ES-I3 (cell line): ENCODE data around the gene SERBP1.
"Not testable (repeated sequence)": the region's sequence is repeated elsewhere in the genome, so short reads cannot be mapped to it uniquely, and the experiment has no call there.

Source experiments
- H3K36me3 ChIP-seq: 2 replicates; pipeline ENCODE4 v1.6.1; 2013; ENCODE audit warnings: mild to moderate bottlenecking, low read length, control low read depth, moderate library complexity; ENCODE audit not compliant: insufficient read depth
- H3K4me1 ChIP-seq: 2 replicates; pipeline ENCODE4 v1.6.1; 2013; ENCODE audit warnings: mild to moderate bottlenecking, control low read depth, low read length; ENCODE audit not compliant: insufficient read depth
- H3K9ac ChIP-seq: 2 replicates; pipeline ENCODE4 v1.6.1; 2013; ENCODE audit warnings: low read depth, mild to moderate bottlenecking, low read length, moderate library complexity
- H3K9me3 ChIP-seq: 2 replicates; pipeline ENCODE4 v1.6.1; 2013; ENCODE audit warnings: mild to moderate bottlenecking, low read length, moderate library complexity; ENCODE audit not compliant: control insufficient read depth, insufficient read depth

The SERBP1 gene

GRCh38 chr1:67407498-67407897 is 22.7 kb downstream of the SERBP1 start:
- no peaks in the 10 kb centered on the region for H3K9me3 ChIP-seq
- H3K36me3 ChIP-seq, result peaks cover 6% of the 10 kb centered on the region; the same call in 1 of the 2 replicates
- H3K4me1 ChIP-seq, result no peaks in the 10 kb centered on the region
- H3K9ac ChIP-seq, result no peak overlapping the region

DNA sequence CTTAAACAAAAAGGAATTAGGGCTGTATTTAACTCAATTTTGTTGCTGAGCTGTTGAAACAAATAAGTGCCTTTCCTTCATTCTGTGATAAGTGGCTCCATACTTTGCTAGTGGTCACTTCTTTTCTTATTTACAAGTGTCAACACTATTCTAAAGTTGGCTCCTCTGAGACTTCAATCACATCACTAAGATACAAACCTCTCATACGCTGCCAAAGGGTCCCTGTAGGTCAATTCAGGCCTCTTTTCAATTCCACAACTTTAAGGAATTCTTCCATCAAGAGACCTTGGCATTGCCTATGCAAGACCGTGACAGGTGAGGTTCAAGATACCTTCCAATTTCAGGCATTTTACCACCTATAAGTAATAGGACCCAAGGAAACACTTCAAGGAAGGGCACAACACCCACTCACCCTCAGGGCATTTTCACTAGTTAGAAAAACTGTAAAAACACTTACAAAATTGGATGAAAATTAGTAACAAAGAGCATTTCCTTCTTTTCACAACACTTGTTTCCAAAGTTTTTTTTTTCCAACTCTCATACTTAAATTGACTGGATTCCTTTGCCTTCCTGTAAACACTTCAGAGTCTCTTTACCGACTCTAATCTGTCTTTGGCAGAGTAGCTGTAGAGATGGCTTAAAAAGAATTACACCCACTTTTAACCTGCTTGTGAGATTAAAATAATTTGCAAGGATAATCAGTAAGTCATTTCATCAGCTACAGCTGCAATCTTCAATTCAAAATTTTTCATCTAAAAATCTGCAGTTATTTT is 24.5 kb downstream of the SERBP1 start:
- no peak overlapping the region for H3K9ac ChIP-seq
- peaks cover 5% of the 10 kb centered on the region; the same call in 1 of the 2 replicates for H3K36me3 ChIP-seq
- H3K4me1 ChIP-seq, result peaks cover under 1% of the 10 kb centered on the region; the same call in 1 of the 2 replicates
- no peaks in the 10 kb centered on the region for H3K9me3 ChIP-seq

DNA sequence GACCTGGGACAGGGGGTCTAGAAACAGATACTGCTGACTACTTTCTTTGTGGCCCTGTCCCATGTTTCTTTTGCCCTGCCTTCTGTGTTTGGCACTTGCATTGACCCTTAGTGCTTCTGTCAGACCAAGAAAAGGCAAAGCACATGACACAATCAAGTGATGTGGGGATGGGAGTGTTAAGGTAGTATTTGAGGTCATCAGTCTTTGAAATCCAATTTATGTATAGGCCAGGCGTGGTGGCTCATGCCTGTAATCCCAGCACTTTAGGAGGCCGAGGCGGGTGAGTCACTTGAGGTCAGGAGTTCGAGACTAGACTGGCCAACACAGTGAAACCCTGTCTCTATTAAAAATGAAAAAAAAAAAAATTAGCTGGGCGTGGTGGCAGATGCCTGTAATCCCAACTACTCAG is 26.0 kb downstream of the SERBP1 start:
- Histone ChIP-seq H3K9ac (no peak overlapping the region), H3K4me1 (peaks cover 15% of the 10 kb centered on the region), H3K9me3 (no peaks in the 10 kb centered on the region), H3K36me3 (peaks cover 10% of the 10 kb centered on the region; the same call in 1 of the 2 replicates)

GRCh38 chr1:67401443-67401842 is 28.8 kb downstream of the SERBP1 start:
- Histone ChIP-seq H3K4me1 (peaks cover 16% of the 10 kb centered on the region), H3K9ac (no peak overlapping the region), H3K9me3 (no peaks in the 10 kb centered on the region), H3K36me3 (peaks cover 7% of the 10 kb centered on the region; the same call in 1 of the 2 replicates)

GRCh38 chr1:67400029-67400786 is 30.0 kb downstream of the SERBP1 start:
- H3K9ac ChIP-seq, H3K36me3 ChIP-seq, H3K9me3 ChIP-seq: not testable (repeated sequence)
- H3K4me1 ChIP-seq, result peaks cover 16% of the 10 kb centered on the region

DNA sequence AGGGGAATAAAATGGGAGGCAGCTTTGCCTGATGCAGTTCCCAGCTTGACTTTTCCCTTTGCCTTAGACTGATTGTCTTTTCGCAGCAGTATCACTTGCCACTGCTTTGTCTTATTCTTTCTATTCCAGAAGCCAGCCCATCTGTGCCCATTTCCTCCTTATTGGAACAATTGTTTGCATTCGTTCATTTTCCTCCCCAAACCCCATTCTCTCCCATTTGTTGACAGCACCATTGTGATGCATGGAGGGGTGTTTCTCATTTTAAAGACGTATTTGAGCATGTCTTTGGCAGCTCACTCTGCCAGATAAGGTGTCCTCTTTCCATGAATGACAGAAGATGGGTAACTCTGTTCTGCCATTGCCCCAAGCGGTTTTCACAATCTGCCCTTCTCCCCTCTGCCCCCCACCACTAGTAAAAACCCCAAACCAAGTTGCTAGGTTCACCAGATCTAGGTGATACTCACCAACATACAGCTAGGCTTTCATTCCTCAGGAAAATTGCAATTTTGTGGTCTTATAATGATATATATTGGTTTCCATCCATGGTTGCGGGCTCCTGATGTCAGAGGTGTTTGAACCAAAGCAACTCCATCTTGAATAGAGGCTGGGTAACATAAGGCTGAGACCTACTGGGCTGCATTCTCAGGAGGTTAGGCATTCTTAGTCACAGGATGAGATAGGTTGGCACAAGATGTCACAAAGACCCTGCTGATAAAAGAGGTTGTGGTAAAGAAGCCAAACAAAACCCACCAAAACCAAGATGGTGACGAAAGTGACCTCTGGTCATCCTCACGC is 30.8 kb downstream of the SERBP1 start:
- Histone ChIP-seq H3K9me3 (no peaks in the 10 kb centered on the region), H3K9ac (no peak overlapping the region), H3K4me1 (peaks cover 16% of the 10 kb centered on the region), H3K36me3 (peaks cover 10% of the 10 kb centered on the region; the same call in 1 of the 2 replicates)

- Histone ChIP-seq H3K4me1 (peaks cover 17% of the 10 kb centered on the region), H3K9ac (no peak overlapping the region), H3K36me3 (peaks cover 6% of the 10 kb centered on the region), H3K9me3 (no peaks in the 10 kb centered on the region)
Observed at GRCh38 chr1:67394548-67394947, 35.7 kb downstream of the SERBP1 start.

- Histone ChIP-seq H3K4me1 (peaks cover 15% of the 10 kb centered on the region), H3K9me3 (no peaks in the 10 kb centered on the region), H3K9ac (no peak overlapping the region), H3K36me3 (peaks cover 3% of the 10 kb centered on the region)
Observed at GRCh38 chr1:67393737-67394136, 36.5 kb downstream of the SERBP1 start.

- peaks cover 15% of the 10 kb centered on the region for H3K4me1 ChIP-seq
- peaks cover 3% of the 10 kb centered on the region for H3K36me3 ChIP-seq
- H3K9ac ChIP-seq, result no peak overlapping the region
- H3K9me3 ChIP-seq, result no peaks in the 10 kb centered on the region
Observed at GRCh38 chr1:67393240-67393639, 37.0 kb downstream of the SERBP1 start.

DNA sequence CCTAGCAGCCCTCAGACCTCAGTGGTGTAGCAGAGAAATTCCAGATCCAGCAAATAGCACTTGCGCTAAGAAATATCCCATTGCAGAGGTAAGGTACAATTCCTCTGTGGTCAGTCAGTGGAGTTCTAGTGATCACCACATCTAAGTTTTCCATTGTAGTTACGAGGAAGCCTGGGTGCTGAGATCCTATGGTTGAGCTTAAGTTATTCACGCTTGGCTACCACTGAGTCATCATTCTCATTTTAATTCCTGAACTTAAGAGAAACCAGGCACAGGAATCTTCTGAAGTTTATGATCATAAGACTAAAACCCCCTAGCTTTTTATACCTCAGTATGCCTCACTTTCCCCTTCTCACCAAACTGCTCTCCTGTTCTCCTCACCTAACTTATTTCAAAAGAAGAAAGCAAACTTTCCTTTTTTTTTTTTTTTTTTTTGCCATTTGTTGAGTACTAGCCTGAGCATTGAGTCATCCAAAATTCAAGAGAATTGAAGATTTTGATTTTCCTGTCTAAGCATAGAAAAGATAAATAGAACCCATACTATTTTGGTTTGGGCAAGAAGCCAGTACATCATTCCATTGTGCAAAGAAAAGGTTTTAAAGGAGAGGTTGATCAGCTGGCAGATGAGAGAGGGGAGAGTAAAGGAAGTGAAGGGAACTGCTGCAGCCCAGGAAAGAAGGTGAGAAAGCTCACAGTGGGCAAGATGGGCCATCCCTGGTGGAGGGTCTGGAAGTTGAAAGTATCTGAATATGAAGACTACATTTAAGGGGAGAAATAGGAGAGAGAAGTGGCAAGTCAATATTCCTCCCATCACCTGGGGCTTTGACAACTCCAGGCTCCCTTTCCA is 39.9 kb downstream of the SERBP1 start:
- Histone ChIP-seq H3K4me1 (peaks cover 15% of the 10 kb centered on the region), H3K36me3 (no peaks in the 10 kb centered on the region; the same call in 1 of the 2 replicates), H3K9me3 (0 out of 2 replicates have a peak, but pooled peaks cover 4% of the 10 kb centered on the region), H3K9ac (no peak overlapping the region)

DNA sequence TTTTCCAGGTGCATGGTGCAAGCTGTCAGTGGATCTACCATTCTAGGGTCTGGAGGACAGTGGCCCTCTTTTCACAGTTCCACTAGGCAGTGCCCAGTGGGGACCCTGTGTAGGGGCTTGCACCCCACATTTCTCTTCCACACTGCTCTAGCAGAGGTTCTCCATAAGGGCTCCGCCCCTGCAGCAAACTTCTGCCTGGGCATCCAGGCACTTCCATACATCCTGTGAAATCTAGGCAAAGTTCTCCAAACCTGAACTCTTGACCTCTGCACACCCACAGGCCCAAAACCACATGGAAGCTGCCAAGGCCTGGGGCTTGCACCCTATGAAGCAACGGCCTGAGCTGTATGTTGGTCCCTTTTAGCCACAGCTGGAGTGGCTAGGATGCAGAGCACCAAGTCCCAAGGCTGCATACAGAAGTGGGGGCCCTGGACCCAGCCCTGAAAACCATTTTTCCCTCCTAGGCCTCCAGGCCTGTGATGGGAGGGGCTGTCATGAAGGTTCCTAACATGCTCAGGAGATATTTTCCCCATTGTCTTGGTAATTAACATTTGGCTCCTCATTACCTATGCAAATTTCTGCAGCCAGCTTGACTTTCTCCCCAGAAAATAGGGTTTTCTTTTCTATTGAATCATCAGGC is 46.1 kb downstream of the SERBP1 start:
- no peaks in the 10 kb centered on the region; the same call in 1 of the 2 replicates for H3K36me3 ChIP-seq
- no peak overlapping the region for H3K9ac ChIP-seq
- H3K4me1 ChIP-seq, result no peaks in the 10 kb centered on the region
- H3K9me3 ChIP-seq, result peaks cover 16% of the 10 kb centered on the region; the same call in 1 of the 2 replicates

- no peak overlapping the region for H3K9ac ChIP-seq
- H3K9me3 ChIP-seq, result peaks cover 16% of the 10 kb centered on the region; the same call in 1 of the 2 replicates
- peaks cover 2% of the 10 kb centered on the region; the same call in 1 of the 2 replicates for H3K4me1 ChIP-seq
- no peaks in the 10 kb centered on the region; the same call in 1 of the 2 replicates for H3K36me3 ChIP-seq
Observed at GRCh38 chr1:67382292-67382691, 47.9 kb downstream of the SERBP1 start.

DNA sequence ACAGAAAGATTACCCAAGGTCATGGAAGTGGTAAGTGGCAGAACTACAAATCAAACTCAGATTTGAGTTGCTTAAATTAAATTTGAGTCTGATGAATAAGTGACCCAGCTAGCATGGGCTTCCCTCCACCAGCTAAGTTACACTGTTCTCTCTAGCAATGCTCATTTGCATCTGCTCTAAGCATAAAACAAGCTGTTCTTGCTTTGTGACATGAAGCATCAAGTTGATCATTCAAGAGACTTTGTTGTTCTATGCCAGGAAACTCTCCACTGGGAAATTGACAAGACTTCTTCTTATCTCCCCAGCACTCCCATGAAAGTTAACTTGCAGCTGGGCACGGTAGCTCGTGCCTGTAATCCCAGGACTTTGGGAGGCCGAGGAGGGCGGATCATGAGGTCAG is 49.0 kb downstream of the SERBP1 start:
- no peak overlapping the region for H3K9ac ChIP-seq
- H3K36me3 ChIP-seq, result no peaks in the 10 kb centered on the region; the same call in 1 of the 2 replicates
- H3K9me3 ChIP-seq, result peaks cover 16% of the 10 kb centered on the region; the same call in 1 of the 2 replicates
- H3K4me1 ChIP-seq, result peaks cover 7% of the 10 kb centered on the region; the same call in 1 of the 2 replicates
